Suprapubic skin (tissue), 3 donors: ENCODE measurements around the gene MYO9B.

Source experiments
- EP300 ChIP-seq: sonication (generic); formaldehyde crosslinking; IDR thresholded peaks from one replicate; pipeline ENCODE4 v1.6.1; 2017; ENCODE audit warnings: antibody characterized with exemption
- TF ChIP-seq, protein P1 (sequence below), 2 donors: fragments of 200-600 bp in 1 of 2; fragments of 450-650 bp in 1 of 2; sonication (generic) in 1 of 2; IDR thresholded peaks; one replicate each; pipeline ENCODE4 v1.5.1; 2016 to 2019; ENCODE audit warnings: antibody characterized with exemption in 2 of 2, mild to moderate bottlenecking in 1 of 2, moderate library complexity in 1 of 2

DNA sequence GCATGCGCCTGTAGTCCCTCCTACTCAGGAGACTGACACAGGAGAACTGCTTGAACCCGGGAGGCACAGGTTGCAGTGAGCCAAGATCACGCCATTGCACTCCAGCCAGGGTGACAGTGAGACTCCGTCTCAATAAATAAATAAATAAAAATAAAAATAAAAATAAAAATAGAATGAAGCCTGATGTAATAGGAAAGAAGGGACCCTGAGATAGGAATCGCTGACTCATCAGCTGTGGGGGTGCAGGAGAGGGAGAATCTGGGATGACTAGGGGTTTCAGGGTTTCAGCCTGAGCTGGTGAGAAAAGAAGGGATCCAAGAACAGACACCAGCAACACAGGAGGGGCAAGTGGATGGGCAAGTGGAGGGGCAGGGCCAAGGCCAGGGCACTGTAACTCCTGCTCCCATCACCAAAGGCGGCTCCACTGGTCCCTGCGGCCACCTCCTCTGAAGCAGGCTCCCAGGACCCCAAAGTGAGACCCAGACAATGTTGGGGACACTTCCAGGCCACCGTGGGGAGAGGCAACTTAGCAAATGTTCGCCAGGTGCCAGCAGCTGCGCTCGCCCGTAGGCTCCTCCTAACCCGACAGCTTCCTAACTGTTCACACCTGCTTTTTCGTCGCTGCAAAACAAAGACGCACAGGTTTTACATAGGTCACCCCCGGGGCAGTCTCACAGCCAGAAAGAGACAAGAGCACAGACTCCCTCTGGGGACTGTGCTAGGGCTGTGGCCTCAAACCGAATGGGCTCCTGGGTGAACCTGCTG lies 1.5 kb upstream of the MYO9B start:
- TF ChIP-seq, protein P1, sequence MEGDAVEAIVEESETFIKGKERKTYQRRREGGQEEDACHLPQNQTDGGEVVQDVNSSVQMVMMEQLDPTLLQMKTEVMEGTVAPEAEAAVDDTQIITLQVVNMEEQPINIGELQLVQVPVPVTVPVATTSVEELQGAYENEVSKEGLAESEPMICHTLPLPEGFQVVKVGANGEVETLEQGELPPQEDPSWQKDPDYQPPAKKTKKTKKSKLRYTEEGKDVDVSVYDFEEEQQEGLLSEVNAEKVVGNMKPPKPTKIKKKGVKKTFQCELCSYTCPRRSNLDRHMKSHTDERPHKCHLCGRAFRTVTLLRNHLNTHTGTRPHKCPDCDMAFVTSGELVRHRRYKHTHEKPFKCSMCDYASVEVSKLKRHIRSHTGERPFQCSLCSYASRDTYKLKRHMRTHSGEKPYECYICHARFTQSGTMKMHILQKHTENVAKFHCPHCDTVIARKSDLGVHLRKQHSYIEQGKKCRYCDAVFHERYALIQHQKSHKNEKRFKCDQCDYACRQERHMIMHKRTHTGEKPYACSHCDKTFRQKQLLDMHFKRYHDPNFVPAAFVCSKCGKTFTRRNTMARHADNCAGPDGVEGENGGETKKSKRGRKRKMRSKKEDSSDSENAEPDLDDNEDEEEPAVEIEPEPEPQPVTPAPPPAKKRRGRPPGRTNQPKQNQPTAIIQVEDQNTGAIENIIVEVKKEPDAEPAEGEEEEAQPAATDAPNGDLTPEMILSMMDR (IDR thresholded peaks at IDR 0.05) = no peak
- no peak for TF ChIP-seq EP300
